ENCODE data around the gene LAMC3. TPM values are rescaled to one million over a fixed set of nuclear protein-coding genes. Genes with fewer than 3 reads are reported as not detected.

Gene LAMC3
- total and polyA plus RNA-seq, 2 experiments from 2014 or later: 5.4 to 14.0 TPM

GRCh38 chr9:131122158-131122557 lies 113.2 kb downstream of the LAMC3 start:
- no peak overlapping the region for H3K27ac ChIP-seq
- TF ChIP-seq, protein P1, sequence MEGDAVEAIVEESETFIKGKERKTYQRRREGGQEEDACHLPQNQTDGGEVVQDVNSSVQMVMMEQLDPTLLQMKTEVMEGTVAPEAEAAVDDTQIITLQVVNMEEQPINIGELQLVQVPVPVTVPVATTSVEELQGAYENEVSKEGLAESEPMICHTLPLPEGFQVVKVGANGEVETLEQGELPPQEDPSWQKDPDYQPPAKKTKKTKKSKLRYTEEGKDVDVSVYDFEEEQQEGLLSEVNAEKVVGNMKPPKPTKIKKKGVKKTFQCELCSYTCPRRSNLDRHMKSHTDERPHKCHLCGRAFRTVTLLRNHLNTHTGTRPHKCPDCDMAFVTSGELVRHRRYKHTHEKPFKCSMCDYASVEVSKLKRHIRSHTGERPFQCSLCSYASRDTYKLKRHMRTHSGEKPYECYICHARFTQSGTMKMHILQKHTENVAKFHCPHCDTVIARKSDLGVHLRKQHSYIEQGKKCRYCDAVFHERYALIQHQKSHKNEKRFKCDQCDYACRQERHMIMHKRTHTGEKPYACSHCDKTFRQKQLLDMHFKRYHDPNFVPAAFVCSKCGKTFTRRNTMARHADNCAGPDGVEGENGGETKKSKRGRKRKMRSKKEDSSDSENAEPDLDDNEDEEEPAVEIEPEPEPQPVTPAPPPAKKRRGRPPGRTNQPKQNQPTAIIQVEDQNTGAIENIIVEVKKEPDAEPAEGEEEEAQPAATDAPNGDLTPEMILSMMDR (IDR thresholded peaks at IDR 0.05; ENCODE audit: low read depth, low read length): no peak

DNA sequence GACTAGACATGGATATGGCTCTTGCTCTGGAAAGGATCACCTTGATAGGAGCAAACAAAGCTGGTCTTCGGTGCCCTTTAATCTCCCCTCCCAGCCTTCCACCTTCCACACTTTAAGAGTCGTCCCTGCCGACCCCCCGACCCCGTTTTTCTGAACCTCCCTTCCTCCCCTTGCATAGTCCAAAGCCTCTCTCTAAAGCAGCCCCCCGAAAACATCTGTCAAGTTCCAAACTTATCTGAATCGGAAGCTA lies 116.0 kb downstream of the LAMC3 start:
- peak overlapping the region; percentile 43 for H3K4me3 ChIP-seq
- H3K9me3 ChIP-seq (ENCODE audit: low read depth): no peaks in the 10 kb centered on the region
- no peaks in the 10 kb centered on the region for H3K27me3 ChIP-seq
- TF ChIP-seq, protein P1 (IDR thresholded peaks at IDR 0.05; ENCODE audit: low read depth, low read length): no peak
- H3K36me3 ChIP-seq: peaks cover 23% of the 10 kb centered on the region
- DNase-seq (ENCODE audit: low read depth in 1 of 2, low spot score in 1 of 2): no peak
- peaks cover 5% of the 10 kb centered on the region for H3K4me1 ChIP-seq (ENCODE audit: low read depth)
- H3K27ac ChIP-seq: peak overlapping the region; percentile 86

More at GRCh38 chr9:131122158-131122557, 113.2 kb downstream of the LAMC3 start:
- no peaks in the 10 kb centered on the region for H3K27me3 ChIP-seq
- H3K36me3 ChIP-seq: no peaks in the 10 kb centered on the region
- H3K4me1 ChIP-seq (ENCODE audit: low read depth): peaks cover 5% of the 10 kb centered on the region
- no peak for DNase-seq (ENCODE audit: low read depth in 1 of 2, low spot score in 1 of 2)
- H3K9me3 ChIP-seq (ENCODE audit: low read depth): no peaks in the 10 kb centered on the region
- no peak overlapping the region for H3K4me3 ChIP-seq

DNA sequence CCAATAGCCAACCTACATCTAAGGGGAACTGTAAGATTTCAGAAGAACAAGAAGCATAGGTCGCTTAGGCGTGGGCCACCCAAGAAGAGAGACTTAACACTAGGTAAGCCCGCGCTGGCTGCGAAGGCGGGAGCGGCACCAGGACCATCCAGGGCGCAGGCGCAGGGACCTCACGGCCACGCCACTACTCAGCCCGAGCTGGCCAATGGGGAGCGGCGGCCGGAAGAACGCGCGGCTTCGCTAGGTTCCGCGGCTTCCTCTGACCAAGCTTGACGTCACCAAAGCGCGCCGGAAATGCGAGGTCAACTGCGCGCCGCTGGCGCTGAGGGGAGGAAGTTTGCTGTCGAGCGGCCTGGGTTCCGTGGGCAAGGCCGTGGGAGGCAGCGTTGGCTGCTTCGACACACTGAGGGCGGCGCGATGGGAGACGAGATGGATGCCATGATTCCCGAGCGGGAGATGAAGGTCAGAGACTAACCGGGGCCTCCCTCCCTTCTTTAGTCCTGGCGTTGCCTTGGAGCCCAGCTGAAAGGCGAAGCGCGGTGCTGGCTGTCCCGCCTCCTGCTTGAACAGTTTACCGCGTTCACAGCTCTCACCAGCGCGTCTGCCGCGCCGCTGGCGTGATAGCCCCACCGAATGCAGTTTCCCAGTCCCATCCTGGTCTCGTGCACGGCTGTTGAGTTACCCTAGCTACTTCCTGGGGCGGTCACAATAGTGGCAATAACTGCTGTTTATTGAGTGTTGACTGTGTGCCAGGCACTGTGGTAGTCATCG lies 116.5 kb downstream of the LAMC3 start, which contains the start of gene NUP214:
Gene NUP214, plus strand, starts transcription at position 299 of the 771 bp plus-strand sequence. Its CDS starts 119 bp downstream, at position 418.
- peak; percentile 99 for DNase-seq (ENCODE audit: low read depth in 1 of 2, low spot score in 1 of 2)
- H3K4me3 ChIP-seq: peak within 1 kb of the TSS; percentile 43

GRCh38 chr9:131126059-131126426 lies 117.1 kb downstream of the LAMC3 start:
- Histone ChIP-seq H3K27me3 (no peaks in the 10 kb centered on the region), H3K4me1 (ENCODE audit: low read depth) (peaks cover 5% of the 10 kb centered on the region), H3K27ac (peak overlapping the region; percentile 36), H3K9me3 (ENCODE audit: low read depth) (no peaks in the 10 kb centered on the region), H3K36me3 (peaks cover 32% of the 10 kb centered on the region), H3K4me3 (peak overlapping the region; percentile 43)
- TF ChIP-seq, protein P1 (IDR thresholded peaks at IDR 0.05; ENCODE audit: low read depth, low read length): no peak
- no peak for DNase-seq (ENCODE audit: low read depth in 1 of 2, low spot score in 1 of 2)

More for the DNA sequence above, 116.5 kb downstream of the LAMC3 start, which contains the start of gene NUP214:
- Histone ChIP-seq H3K4me1 (ENCODE audit: low read depth) (peaks cover 5% of the 10 kb centered on the region), H3K27me3 (no peaks in the 10 kb centered on the region), H3K27ac (peak within 1 kb of the TSS; percentile 86), H3K9me3 (ENCODE audit: low read depth) (no peaks in the 10 kb centered on the region), H3K36me3 (peaks cover 27% of the 10 kb centered on the region)
- TF ChIP-seq, protein P1 (IDR thresholded peaks at IDR 0.05; ENCODE audit: low read depth, low read length): no peak

DNA sequence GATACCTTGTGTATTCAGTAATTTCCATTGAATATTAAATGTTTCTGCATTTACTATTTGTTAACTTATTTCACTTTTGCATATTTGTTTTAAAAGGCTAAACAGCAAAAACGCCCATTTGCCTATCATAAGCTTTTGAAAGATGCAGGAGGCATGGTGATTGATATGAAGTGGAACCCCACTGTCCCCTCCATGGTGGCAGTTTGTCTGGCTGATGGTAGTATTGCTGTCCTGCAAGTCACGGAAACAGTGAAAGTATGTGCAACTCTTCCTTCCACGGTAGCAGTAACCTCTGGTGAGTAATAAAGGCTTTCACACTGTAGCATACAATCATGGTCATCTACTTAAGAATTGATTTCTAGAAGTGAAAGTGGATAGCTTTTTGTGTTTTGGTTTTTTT lies 120.2 kb downstream of the LAMC3 start:
- Histone ChIP-seq H3K27me3 (no peaks in the 10 kb centered on the region), H3K36me3 (peaks cover 46% of the 10 kb centered on the region), H3K4me1 (ENCODE audit: low read depth) (peaks cover 5% of the 10 kb centered on the region), H3K9me3 (ENCODE audit: low read depth) (no peaks in the 10 kb centered on the region), H3K27ac (no peak overlapping the region), H3K4me3 (no peak overlapping the region)
- no peak for DNase-seq (ENCODE audit: low read depth in 1 of 2, low spot score in 1 of 2)
- TF ChIP-seq, protein P1 (IDR thresholded peaks at IDR 0.05; ENCODE audit: low read depth, low read length): no peak
